Measurements from ENCODE around the gene SH3BP2.

SH3BP2 gene

DNA sequence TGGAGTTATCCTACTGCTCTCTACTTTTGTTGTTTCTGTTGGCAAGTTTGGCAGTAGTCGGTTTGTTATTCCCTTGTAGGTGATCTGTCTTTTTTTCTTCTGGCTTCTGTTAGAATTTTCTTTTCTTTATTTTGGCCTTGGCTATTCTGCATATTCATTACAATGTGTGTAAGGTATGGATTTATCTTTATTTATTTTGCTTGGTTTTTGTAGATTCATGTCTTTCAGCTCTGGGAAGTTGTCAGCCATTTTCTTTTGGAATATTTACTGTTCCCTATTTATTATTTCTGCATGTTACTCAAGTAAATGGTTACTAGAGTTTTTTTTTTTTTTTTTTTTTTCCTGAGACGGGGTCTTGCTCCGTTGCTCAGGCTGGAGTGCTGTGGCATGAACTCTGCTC is 63.4 kb downstream of the SH3BP2 start:
- DNase-seq (ENCODE audit: low read depth), result no peak

DNA sequence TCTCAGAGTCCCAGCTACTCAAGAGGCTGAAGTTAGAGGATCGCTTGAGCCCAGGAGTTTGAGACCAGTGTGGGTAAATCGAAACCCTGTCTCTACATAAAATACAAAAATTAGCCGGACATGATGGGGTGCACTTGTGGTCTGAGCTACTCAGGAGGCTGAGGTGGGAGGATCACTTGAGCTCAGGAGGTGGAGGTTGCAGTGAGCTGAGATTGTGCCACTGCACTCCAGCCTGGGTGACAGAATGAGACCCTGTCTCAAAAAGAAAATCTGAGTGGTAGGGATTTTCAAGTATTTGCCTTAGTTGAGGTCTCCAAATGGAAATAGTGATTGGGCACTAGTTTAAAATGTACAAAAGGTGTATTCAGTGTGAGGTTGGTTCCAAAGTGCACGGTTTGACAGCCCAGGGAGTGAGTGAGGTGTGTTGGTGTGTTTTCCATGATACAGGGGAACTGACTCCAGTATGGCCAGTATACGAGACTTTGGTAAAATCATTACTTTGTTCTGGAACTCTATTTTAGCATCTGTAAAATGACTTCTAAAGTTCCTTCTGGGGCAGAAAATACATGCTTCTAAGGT is 64.6 kb downstream of the SH3BP2 start:
- DNase-seq (ENCODE audit: low read depth), result no peak

DNA sequence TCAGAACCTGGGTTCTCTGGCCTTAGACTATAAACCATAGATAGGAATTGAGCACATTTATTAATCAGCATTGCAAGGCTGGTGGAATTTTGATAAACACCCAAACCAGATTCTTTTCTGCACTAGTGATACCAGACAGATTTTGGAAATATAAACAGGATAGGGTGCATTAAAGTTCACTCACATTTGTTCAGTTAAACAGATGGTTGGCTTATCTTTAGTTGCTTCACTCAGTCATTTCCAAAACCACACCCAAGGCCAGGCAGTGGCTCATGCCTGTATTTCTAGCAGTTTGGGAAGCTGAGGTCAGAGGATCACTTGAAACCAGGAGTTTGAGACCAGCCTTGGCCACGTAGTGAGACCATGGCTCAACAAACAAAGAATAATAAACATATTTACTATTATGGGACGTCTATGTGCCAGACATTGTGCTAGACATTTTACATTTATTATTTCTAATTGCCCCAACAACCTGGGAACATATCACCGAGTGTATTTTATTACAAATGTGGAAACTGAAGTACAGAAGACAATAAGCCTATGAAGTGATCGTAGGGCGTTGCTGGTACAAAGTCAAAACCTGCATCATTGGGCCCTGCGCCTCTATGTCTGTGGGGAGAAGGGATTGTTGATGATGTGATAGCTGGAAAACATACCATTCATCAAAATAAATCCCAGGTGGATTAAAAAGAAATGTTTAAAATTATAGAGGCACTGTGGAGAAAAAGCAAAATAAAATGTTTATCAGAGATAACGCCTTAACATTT is 65.7 kb downstream of the SH3BP2 start:
- no peak for DNase-seq (ENCODE audit: low read depth)

DNA sequence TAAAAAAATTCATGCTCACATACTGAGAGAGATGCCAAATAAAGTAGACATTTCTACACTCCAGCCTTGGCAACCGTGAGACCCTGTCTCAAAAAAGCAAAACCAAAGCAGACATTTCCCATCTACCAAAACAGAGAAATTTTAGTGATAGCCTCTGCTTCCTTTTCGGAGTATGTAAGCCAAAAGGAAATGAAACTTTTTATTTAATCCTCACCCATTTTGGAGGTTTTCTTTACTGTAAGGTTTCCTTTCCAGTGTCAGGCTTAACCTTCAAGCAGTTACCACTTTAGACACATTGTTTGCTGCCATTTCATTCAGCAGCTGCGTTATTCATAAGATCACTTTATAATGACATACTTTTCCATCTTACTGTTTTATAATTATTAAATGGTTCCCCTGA is 66.6 kb downstream of the SH3BP2 start:
- DNase-seq (ENCODE audit: low read depth), result no peak

DNA sequence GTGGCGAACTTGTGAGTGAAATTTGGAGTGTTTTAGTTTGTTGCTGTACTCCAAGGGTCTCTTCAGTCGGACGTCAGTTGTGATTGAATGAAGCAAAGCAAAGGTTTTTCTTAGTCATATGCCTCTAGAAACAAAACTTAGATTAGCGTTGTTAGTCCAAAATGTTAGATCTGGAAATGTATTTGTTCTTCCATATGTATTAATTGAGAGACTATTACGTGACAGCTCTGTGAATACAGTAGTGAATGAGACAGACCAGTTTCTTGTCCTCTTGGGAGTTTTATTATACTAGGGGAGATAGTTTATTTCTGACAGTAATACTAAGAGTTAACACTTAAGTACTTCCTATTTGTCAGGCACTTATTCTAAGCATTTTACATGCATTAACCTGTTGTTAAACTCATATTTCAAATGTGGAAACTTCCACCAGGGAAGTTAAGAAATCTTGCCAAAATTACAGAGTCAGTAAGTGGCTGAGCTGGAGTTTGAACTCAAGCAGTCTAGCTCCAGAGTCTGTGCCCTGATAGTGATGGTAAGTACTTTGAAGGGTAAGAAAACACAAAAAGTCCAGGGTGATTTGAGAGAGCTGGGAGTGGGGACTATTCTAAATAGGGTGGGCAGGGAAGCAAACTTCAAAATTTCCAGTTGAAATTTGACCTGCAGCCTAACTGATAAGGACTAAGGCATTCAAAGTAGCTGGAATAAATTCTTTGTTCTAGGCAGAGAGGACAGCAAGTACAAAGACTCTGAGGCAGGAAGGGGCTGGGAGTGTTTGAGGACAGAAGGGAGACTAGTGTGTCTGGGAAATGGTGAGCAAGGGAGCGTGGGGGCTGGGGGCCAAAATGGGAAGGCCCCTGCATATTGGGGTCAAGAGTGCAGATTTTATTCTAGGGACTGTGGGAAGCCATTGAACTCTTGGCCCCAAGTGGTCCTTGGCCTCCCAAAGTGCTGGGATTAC is 67.8 kb downstream of the SH3BP2 start:
- no peak for DNase-seq (ENCODE audit: low read depth)

DNA sequence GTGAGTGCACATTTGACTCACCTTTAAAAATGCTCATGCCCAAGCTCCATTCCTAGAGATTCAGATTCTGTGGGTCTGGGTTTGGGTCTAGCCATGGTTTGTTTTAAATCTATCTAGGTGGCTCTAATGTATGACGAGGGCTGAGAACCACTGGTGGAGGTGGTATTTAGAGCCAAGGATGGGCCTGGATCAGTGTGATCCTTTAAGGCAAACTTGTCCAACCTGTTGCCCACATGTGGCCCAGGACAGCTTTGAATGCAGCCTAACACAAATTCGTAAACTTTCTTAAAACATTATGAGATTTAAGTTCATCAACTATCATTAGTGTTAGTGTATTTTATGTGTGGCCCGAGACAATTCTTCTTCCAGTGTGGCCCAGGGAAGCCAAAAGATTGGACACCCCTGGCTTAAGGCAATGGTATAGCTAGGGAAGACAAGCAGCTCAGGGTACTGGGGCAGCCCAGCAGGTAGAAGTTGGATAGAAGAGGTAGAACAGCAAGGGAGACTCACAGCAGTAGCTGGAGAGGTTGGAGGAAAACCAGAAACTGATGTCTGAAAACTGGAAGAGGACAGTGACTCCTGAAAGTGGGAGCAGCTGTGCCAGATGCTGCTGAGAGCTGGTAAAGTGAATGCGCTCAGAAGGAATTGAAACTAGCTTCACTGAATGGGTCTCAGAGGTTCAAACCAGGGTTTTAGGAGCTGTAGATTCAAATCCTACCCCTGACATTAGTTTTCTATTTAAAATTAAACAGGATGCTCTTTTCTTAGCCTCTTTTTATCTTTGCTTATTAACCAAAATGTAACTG is 68.9 kb downstream of the SH3BP2 start:
- DNase-seq (ENCODE audit: low read depth), result no peak

DNA sequence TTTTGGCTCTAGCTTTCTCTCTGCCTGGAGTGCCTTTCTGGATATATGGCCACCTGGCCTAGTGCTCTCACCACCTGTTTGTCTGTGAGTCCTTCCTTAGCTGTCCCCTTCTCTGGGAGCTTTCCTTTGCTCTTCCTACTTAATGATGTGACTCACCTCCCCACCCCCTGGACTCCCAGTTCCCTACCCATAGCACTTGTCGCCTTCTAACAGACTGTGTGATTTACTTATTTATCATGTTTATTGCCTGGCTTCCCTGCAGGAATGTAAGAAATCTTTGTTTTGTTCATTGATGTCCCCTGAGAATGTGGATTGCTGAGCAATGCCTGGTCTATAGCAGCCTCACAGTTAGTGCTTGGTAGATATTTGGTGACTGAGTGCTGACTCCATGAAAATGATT is 69.6 kb downstream of the SH3BP2 start:
- DNase-seq (ENCODE audit: low read depth), result no peak

DNA sequence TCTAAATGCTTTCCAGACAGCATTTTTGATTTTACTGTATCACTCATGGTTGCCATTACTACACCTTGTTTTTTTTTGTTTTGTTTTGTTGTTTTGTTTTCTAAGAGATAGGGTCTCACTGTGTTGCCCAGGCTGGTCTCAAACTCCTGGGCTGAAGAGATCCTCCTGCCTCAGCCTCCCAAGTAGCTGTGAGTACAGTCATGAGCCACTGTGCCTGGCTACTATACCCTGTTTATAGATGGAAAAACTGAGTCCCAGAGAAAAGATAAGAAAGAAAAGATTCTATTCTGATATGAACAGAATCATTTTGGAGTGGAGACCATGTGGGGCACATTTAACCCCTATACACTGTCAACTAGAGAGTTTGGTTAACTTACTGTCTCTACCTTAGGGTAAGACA is 70.8 kb downstream of the SH3BP2 start:
- no peak for DNase-seq (ENCODE audit: low read depth)

DNA sequence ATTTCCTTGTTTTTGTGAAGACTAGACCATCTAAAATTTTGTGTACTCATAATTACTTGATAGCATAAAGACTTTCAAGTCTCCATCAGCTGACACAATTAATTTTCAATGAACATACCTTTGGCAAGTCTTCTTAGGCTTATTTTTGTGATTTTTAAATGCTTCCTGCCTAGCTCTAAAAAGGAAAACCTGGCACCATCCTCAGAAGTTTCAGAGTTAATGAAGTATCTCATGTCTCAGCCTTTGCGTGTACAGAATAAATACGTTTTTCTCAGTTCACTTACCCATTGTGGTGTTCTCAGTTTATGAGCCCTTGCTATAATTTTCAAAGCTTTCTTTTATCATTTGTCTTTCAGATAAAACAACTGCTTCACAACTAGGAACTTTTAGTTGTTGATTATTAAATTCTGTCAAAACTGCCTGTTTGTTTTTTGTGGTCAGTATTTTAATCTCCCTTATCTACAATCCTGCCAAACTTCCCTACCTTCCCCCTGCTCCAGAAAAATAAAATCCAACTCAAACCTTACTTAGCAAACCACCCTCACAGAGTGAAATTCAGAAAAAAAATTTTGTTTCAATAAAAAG is 72.4 kb downstream of the SH3BP2 start:
- DNase-seq (ENCODE audit: low read depth), result no peak

DNA sequence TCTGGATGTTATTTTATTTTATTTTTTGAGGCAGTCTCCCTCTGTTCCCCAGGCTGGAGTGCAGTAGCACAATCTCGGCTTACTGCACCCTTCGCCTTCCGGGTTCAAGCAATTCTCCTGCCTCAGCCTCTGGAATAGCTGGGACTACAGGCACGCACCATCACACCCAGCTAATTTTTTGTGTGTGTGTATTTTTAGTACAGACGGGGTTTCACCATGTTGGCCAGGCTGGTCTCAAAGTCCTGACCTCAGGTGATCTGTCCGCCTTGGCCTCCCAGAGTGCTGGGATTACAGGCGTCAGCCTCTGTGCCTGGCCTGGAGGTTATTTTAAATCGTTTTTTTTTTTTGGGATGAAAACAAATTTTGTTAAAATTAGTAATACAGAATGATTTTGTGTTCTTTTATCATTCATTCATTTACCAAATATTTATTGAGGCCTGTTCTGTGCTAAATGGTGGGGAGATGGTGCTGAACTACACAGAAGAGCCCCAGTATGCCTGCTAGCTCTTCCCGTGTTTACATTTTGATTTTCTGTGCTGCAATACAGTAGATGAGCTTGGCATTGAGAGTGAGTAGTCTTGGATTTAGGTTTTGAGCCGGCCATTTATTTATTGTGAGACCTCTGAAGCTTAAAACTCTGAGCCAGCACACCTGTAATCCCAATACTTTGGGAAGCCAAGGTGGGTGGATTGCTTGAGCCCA is 73.4 kb downstream of the SH3BP2 start:
- DNase-seq (ENCODE audit: low read depth), result no peak

DNA sequence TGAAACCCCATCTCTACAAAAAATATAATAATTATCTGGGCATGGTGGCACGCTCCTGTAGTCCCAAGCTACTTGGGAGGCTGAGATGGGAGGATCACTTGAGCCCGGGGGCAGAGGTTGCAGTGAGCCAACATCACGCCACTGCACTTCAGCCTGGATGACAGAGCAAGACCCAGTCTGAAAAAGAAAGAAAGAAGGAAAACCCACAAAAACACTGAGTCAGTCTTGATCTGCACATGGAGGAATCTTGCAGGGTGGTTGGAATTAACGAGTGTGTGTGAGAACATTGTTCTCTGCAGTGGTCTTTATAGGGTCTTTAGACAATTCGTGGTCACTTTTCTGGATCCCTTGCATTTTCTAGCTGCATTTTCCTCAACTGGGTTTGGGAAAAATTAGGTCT is 74.0 kb downstream of the SH3BP2 start:
- DNase-seq (ENCODE audit: low read depth), result no peak

DNA sequence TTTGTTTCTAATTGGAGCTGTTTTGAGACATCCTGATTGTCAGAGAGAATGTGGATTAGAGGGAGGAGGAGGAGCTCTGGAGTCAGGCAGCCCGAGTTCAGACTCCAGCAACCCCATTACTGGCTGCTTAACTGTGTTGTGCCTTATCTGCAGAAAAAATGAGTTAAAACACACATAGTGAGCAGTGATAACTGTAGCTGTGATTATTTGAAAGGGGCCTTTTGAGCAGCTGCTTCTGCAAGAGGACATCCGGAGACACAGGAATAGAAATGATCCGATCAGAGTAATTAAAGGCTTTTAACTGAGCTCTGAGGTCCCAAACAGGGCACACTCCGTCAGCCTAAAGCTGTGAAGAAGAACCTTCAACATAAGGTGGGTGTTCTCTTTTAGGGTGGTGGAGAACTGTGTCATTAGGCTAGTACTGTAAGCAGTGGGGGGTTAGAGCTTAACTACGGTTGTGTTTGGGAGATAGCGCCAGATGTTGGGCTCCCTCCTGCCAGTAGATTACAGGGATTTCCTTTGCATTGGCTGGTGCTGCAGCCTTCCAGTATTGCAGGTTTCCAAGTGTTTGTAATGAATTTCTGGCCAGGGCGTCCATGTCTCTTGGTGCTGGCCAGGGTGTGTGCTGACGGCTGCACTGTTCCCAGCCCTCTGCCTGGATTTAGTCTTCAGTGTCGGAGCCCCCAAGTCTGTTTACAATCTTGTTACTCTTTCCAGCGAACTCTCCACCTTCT is 75.0 kb downstream of the SH3BP2 start:
- DNase-seq (ENCODE audit: low read depth), result no peak

DNA sequence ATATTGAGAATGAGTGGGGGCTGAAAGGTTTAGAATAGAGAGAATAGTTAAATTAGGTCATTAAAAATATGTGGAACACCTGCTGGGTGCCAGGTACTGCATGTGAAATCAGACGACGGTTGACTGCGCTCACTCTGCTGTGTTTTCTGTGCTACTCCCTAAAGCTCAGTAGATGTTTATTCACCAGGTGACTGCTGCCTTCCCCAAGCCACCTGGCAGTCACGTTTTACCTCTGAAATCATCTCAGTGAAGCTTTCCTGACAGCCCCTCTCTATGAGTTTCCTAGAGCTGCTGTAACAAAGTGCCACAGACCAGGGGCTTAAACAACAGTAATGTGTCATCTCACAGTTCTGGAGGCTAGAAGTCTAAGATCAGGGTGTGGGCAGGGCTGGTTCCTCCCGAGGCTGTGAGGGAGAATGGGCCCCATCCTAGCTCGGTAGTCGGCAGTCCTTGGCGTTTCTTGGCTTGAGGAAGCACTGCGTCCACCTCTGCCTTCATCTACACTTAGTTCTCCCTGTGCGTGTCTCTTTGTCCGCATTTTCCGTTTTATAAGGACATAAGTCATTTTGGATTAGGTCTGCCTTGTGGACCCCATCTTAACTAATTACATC is 76.1 kb downstream of the SH3BP2 start:
- no peak for DNase-seq (ENCODE audit: low read depth)

DNA sequence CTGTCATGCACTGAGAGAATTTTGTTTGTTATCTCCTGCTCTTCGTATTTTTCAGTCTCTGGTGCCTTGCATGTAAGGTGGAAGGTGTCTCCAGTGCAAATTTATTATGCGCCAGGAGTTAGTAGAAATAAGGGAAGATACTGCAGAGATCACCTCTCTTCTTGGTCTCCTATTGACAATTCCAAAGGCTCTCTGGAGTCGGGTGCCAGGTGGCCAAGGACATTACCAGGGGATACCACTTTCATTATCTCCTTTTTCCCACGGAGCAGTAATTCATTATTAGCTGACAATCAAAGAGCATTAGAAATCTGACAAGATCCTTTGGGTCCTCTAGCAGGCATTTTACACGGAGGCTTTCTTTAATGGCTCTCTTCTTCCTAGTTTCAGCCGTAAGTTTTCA is 76.8 kb downstream of the SH3BP2 start:
- no peak for DNase-seq (ENCODE audit: low read depth)

DNA sequence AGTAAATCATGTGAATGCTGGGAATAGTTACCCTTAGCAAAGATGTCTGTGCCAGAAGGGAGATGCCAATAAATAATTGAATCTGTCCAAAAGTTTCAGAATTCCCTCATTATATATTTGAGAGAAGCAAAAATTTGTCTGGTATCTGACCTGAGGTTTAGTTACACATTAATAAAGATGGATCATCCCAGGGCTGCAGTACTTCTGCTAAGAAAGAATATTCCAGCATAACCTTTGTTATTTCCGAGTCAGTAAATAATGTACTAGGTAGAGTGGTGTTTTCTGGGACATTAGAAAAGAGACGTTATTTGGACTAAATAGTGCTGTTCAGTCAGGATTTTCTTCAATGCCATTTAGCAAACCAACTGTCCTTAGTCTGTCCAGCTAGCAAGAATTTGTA is 77.2 kb downstream of the SH3BP2 start:
- no peak for DNase-seq (ENCODE audit: low read depth)

DNA sequence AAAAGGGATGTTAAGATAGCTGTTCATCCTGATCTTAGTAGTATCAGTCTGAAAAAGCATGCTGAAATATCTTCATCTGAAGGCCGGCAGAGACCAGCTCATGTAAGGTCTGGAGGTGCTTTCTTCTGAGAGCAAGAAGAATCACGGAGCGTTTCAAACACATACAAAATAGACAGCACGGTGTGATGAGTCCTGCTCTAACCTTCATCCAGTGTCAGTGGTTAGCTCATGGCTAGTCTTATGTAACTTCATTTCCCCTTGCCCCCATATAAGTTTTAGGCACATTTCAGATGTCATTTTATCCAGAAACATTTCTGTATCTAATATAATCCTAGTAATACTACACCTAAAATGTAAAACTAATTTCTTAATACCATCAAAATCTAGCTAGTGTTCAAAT is 78.6 kb downstream of the SH3BP2 start:
- DNase-seq (ENCODE audit: low read depth), result no peak

DNA sequence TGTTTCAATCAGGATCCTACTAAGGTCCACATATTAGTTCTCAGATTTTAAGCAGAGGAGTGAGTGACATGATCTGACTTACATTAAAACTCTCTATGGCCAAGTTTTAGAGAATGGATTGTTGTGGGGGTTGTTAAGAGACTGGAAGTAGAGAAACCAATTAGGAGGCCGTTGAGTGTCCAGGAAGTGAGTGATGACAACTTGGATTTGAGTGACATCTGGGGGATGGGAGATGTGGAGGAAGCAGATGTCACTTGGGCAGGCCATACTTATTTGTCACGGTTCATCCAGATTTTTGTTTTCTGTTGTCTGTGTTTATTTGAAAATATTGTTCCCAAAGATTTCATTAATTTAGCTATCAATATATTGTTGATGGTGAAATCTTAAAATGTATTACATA is 79.0 kb downstream of the SH3BP2 start:
- DNase-seq (ENCODE audit: low read depth), result no peak

DNA sequence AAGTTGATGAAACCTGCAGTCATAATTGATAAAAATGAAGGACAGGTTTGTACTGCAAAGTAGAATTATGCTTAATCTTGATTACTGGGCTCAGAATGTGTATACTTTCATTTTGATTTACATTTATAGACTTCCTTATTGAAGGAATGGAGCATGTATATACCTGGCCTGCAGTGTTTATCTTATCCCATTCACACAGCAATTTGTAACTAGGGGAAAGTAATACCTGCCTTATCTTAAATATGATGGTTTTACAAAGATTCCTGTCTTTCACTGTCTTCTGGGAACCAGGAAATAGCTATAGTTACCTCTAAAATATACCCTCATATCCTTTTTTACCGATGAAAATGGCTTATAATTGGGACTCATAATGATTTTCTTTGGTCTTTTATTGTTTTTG is 80.4 kb downstream of the SH3BP2 start:
- no peak for DNase-seq (ENCODE audit: low read depth)

DNA sequence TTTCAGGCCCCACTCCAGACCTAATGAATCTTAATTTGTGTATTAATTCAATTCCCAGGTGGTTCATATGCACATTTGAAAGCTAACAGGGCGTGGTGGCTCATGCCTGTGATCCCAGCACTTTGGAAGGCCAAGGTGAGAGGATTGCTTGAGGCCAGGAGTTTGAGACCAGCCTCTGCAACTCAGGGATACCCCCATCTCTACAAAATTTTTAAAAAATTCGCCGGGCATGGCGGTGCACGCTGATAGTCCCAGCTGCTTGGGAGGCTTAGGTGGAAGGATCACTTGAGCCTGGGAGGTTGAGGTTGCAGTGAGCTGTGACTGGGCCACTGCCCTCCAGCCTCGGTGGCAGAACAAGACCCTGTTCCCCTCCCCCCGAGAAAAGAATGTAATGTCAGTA is 82.0 kb downstream of the SH3BP2 start:
- no peak for DNase-seq (ENCODE audit: low read depth)

DNA sequence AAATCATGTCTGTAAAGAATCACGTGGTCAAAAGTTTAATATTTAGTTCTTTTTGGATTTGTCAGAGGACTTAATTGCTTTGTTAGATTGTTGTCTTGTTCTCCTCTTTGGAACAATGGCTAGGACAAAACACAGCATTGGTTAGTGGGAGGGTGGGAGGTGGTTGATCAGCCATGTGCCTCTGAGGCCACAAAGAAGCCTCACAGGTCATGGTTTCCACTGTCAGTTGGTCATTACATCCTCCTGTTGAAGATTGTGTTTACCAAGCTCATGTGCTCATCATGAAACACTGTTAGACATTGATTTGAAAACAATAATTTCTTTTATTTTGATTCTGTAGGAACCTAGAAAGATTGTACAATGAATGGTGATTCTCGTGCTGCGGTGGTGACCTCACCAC is 82.7 kb downstream of the SH3BP2 start:
- DNase-seq (ENCODE audit: low read depth), result no peak
